HL-60/S4 treated with retinoic acid at 250 ng/mL for 4 days and 3 days (cell line): ENCODE data around the gene IGSF21.
"Not testable (repeated sequence)": the region's sequence is repeated elsewhere in the genome, so short reads cannot be mapped to it uniquely, and the experiment has no call there.

Source experiments
- in situ Hi-C: fragments of 300-500 bp; cut with MboI; formaldehyde crosslinking; loops from 2 replicates; pipeline ENCODE4 v1.7.0; 2022; ENCODE audit warnings: low sequenced_read_pairs

The IGSF21 gene

DNA sequence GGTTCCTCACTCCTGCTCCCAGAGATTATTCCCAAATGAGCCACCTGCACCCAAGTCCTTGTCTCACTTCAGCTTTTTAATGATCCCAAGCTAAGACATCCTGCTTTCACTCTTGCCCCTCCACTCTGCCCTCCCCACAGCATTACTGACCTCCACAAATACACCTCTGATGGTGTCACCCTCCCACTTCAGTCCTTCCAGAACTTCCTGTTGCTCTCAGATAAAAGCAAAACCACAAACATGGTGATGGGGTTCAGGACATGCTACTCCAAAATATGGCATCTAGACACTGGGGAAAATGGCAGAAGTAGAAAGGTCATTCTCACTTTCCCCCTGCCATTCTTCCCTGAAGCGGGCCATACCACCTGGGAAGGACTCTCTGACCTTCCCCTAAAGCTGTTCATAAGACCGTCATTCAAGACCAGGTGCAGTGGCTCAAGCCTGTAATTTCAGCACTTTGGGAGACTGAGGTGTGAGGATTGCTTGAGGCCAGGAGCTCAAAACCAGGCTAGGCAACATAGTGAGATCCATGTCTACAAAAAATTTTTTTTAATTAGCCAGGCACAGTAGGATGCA is 307.4 kb downstream of the IGSF21 start:
- in situ Hi-C loops, result no loop called here

DNA sequence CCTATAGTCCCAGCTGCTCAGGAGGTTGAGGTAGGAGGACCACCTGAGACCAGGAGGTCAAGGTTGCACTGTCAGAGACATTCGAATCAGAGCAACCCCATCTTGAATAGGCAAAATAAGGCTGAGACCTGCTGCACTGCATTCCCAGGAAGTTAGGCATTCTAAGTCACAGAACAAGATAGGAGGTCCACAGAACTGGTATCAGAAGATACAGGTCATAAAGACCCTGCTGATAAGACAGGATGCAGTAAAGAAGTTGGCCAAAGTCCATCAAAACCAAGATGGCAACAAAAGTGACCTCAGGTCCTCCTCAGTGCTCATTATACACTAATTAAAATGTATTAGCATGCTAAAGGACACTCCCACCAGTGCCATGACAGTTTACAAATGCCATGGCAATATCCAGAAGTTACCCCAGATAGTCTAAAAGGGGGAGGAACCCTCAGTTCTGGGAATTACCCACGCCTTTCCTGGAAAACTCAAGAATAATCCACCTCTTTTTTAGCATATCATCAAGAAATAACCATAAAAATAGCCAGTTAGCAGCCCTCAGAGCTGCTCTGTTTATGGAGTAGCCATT is 307.9 kb downstream of the IGSF21 start:
- in situ Hi-C loops, result no loop called here

DNA sequence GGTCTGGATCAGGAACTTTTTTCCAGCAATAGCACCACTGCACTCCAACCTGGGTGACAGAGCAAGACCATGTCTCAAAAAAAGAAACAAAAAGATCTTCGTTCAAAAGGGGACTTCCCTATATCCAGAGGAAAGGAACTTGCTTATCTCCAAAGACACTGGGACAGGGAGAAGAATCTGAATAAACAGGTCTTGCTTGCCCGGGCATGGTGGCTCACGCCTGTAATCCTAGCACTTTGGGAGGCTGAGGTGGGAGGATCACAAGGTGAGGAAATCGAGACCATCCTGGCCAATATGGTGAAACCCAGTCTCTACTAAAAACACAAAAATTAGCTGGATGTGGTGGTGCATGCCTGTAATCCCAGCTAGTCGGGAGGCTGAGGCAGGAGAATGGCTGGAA is 308.5 kb downstream of the IGSF21 start:
- in situ Hi-C loops, result not testable (repeated sequence)

DNA sequence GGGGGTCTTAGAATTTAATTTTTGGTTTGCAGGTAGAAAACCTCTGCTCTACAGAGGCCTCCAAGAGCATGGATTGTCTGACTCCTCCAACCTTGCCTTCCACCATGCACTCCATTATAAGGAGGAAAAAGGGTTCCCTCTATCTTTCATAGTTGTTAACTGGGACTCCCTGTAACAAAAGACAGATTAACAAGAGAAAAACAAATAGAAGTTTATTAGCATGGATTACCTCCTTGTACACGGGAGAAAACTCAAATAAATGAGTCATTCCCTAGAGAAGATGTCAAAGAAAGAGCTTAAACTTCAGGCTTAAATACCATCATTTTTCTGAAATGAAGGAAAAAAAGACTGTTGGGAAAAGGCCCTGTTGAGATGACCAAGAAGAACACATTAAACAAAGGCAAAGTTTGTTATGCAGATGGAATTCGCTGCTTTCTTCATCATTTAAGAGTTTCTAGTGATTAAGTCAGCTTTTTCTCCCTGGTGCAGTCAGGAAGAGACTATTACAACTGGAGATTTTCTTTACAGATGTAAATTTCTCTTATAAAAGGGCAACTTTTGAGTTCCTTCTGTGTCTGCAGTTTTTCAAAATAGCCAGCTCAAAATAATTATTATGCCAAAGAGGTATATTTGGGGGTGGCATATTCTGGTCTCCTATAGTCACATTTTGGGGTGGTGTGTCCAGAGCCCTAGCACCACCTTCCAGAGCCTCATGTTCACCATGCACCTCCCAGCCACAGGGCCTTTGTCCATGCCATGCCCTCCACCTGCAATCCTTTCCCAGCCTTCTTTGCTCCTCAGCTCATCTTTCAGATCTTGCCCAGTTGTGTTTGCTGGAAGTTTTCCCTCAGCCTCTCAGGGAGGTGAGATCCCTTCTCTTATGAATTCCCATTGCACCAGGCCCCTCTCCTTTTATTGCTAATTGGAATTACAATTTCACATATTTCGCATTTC is 310.0 kb downstream of the IGSF21 start:
- in situ Hi-C loops, result no loop called here

DNA sequence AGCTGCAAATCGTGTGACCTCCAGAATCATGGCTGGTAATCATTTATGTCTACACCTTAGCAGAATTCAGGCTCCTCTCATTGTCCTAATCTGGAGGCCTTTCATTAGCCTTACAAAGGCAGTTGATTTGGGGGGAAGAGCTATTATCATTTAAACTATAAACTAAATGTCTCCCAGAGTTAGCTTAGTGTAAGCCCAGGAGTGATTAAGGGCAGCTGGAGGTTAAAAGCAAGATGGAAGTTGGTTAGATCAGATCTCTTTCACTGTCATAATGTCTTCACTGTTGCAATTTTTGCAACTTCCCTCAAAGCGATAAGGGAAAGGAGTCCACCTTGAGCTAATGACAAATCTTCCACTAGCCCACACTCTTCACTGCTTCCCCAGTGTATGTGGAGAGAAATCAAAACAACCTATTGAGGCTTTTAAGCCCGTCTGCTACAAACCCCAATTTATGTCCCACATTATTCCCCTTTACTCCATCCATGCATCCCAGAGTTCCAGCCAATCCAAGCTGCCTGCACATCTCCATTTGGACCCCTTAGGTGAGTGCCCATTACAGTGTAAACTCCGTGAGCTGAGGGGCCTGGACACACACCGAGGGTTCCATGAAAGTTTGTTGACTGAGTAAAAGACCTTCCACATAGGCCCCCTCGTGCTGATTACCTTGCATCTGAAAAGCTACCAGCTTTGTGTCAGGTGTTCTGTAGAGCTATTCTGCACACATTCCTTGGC is 311.7 kb downstream of the IGSF21 start:
- in situ Hi-C loops, result no loop called here

DNA sequence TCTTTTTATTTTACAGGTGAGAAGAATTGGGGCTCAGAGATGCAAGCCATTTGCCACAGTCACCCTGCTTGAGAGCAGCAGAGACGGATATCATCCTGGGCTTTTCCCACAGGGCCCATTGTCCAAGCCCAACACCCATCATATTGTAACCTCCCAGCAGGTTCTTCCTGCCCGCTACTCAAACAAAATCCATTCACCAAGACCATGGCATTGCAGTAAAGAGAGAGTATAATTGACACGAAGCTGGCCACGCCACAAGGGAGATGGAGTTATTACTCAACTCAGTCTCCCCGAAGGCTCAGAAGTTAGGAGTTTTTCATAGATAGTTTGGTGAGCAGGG is 312.2 kb downstream of the IGSF21 start:
- in situ Hi-C loops, result no loop called here

DNA sequence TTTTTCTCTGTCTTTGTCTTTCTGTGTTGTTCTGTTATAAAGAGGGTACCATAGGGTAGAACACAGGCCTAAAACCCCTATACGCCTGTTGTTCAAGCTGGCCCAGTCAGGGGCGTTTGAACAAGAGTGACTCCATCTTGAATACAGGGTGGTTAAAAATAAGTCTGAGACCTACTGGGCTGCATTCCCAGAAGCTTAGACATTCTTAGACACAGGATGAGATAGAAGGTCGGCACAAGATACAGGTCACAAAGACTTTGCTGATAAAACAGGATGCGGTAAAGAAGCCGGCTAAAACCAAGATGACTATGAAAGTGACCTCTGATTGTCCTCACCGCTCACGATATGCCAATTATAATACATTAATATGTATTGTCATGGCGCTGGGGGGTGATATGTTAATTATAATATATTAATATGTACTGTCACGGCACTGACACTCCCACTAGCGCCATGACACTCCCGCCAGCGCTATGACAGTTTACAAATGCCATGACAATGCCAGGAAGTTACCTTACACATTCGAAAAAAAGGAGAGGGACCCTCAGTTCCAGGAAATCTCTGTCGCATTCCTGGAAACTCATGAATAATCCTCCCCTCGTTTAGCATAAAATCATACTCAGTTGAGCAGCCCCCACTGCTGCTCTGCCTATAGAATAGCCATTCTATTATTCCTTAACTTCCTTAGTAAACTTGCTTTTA is 314.6 kb downstream of the IGSF21 start:
- in situ Hi-C loops, result no loop called here

DNA sequence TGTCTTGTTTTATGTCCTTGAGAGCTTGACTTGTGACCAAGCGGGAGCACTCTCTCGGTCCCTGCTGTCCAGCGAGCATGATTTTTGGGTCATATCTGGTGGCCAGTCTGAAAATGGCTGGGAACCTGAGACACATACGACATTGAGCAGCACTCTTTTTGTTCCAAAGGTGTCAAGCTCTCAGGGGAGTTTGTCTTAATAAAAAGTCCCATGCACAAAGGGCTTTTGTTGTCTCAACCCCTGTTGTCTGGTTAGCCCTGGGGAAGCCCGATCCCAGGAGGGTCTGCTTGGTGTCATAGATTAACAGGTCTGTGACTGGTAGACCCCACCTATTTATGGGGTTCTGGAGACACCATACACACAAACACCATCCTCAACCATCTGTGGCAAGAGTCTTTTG is 315.4 kb downstream of the IGSF21 start:
- in situ Hi-C loops, result no loop called here

DNA sequence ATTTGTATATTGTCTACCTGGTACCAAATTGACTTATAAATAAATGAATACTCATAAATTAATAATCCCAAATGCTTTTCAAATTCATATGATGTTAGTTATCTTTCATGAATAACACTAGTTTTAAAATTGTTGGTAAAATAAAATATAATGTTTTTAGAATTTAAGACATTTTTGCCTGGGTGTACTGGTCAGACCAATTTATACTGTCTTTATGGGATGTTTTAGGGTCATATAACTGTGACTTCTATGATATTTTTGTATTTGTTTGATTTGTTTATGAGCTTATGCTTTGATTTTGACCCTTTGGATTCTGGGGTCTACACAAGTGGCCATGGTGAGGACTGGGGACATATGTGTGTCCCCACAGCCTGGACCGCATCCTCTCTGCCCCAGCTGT is 319.0 kb downstream of the IGSF21 start:
- in situ Hi-C loops, result no loop called here
